Activated T-cell treated with anti-CD3 and anti-CD28 coated beads for 1 hour (primary cell): ENCODE measurements around the gene ADH4.
"Not testable (repeated sequence)": the region's sequence is repeated elsewhere in the genome, so short reads cannot be mapped to it uniquely, and the experiment has no call there.

Experiments
- DNase-seq: peaks from one replicate; pipeline ENCODE4 v3.0.0-alpha.2; 2020; ENCODE audit warnings: low read depth

The ADH4 gene

GRCh38 chr4:99131378-99131777 is 12.7 kb downstream of the ADH4 start:
- DNase-seq, result no peak

GRCh38 chr4:99126376-99126775 is 17.7 kb downstream of the ADH4 start:
- DNase-seq, result no peak

GRCh38 chr4:99121008-99121407 is 23.1 kb downstream of the ADH4 start:
- no peak for DNase-seq

GRCh38 chr4:99120501-99120900 is 23.6 kb downstream of the ADH4 start:
- DNase-seq, result no peak

- DNase-seq, result no peak
Measured at GRCh38 chr4:99117876-99118693, 26.0 kb downstream of the ADH4 start.

- DNase-seq, result not testable (repeated sequence)
Measured at GRCh38 chr4:99117122-99117841, 26.8 kb downstream of the ADH4 start.

GRCh38 chr4:99109286-99109685 is 34.8 kb downstream of the ADH4 start:
- DNase-seq, result not testable (repeated sequence)

GRCh38 chr4:99104153-99104552 is 39.9 kb downstream of the ADH4 start:
- no peak for DNase-seq

- DNase-seq, result no peak
Measured at GRCh38 chr4:99103166-99103565, 40.9 kb downstream of the ADH4 start.

GRCh38 chr4:99102634-99103033 is 41.5 kb downstream of the ADH4 start:
- DNase-seq, result no peak

- no peak for DNase-seq
Measured at GRCh38 chr4:99100876-99101275, 43.2 kb downstream of the ADH4 start.

GRCh38 chr4:99099814-99100213 is 44.3 kb downstream of the ADH4 start:
- not testable (repeated sequence) for DNase-seq

GRCh38 chr4:99099311-99099710 is 44.8 kb downstream of the ADH4 start:
- DNase-seq, result no peak

GRCh38 chr4:99091841-99092240 is 52.3 kb downstream of the ADH4 start:
- not testable (repeated sequence) for DNase-seq

- DNase-seq, result no peak
Measured at GRCh38 chr4:99091216-99091575, 52.9 kb downstream of the ADH4 start.

- DNase-seq, result no peak
Measured at GRCh38 chr4:99090481-99091215, 53.4 kb downstream of the ADH4 start.

GRCh38 chr4:99088481-99089365 is 55.4 kb downstream of the ADH4 start, which contains the start of gene ADH5:
ADH5 (minus strand) TSS chr4:99088788; CDS start chr4:99088700, 88 bp downstream.
- peak; percentile 89 for DNase-seq

GRCh38 chr4:99088023-99088449 is 56.1 kb downstream of the ADH4 start:
- no peak for DNase-seq

GRCh38 chr4:99084595-99084994 is 59.5 kb downstream of the ADH4 start:
- DNase-seq, result no peak

GRCh38 chr4:99082192-99082591 is 61.9 kb downstream of the ADH4 start:
- DNase-seq, result no peak

- DNase-seq, result not testable (repeated sequence)
Measured at GRCh38 chr4:99080869-99081268, 63.2 kb downstream of the ADH4 start.
